ENCODE measurements around the gene ALDH3A1. TPM values are rescaled to one million over a fixed set of nuclear protein-coding genes. Genes with fewer than 3 reads are reported as not detected.

Gene ALDH3A1
- total RNA-seq, 2 donors from 2014 or later = 3.7 to 6.6 TPM

GRCh38 chr17:19752216-19753050, 4.3 kb upstream of the ALDH3A1 start:
- H3K36me3 ChIP-seq = no peaks in the 10 kb centered on the region
- TF ChIP-seq CTCF (IDR thresholded peaks at IDR 0.05) = no peak
- no peak overlapping the region for H3K4me3 ChIP-seq
- no peaks in the 10 kb centered on the region for H3K9me3 ChIP-seq
- H3K9ac ChIP-seq (ENCODE audit: low read depth in 2 of 2, low read length in 2 of 2) = no peak overlapping the region
- intact Hi-C loops (cut with DNase I) = loop anchor here (10.0 kb wide), 1 partner anchor 98 kb away; no protein-coding TSS in a partner anchor
- DNase-seq = no peak
- H3K4me1 ChIP-seq = no peaks in the 10 kb centered on the region
- H3K27me3 ChIP-seq = no peaks in the 10 kb centered on the region
- peak overlapping the region; percentile 4 for H3K27ac ChIP-seq

GRCh38 chr17:19750835-19751234, 2.7 kb upstream of the ALDH3A1 start:
- DNase-seq = no peak
- H3K36me3 ChIP-seq = no peaks in the 10 kb centered on the region
- H3K4me3 ChIP-seq = no peak overlapping the region
- H3K4me1 ChIP-seq = no peaks in the 10 kb centered on the region
- intact Hi-C loops (cut with DNase I) = loop anchor here (10.0 kb wide), 1 partner anchor 96 kb away; no protein-coding TSS in a partner anchor
- TF ChIP-seq CTCF (IDR thresholded peaks at IDR 0.05) = no peak
- H3K9me3 ChIP-seq = no peaks in the 10 kb centered on the region
- no peak overlapping the region for H3K27ac ChIP-seq
- H3K27me3 ChIP-seq = no peaks in the 10 kb centered on the region
- H3K9ac ChIP-seq (ENCODE audit: low read depth in 2 of 2, low read length in 2 of 2) = no peak overlapping the region

GRCh38 chr17:19750020-19750572, 2.0 kb upstream of the ALDH3A1 start:
- Histone ChIP-seq H3K27me3 (no peaks in the 10 kb centered on the region), H3K4me3 (no peak overlapping the region), H3K27ac (no peak overlapping the region), H3K9me3 (no peaks in the 10 kb centered on the region), H3K4me1 (peaks cover 2% of the 10 kb centered on the region), H3K36me3 (no peaks in the 10 kb centered on the region), H3K9ac (ENCODE audit: low read depth in 2 of 2, low read length in 2 of 2) (no peak overlapping the region)
- intact Hi-C loops (cut with DNase I) = loop anchor here (10.0 kb wide), 1 partner anchor 95 kb away; no protein-coding TSS in a partner anchor
- no peak for TF ChIP-seq CTCF (IDR thresholded peaks at IDR 0.05)
- no peak for DNase-seq

- Histone ChIP-seq H3K4me1 (peaks cover 3% of the 10 kb centered on the region), H3K9me3 (no peaks in the 10 kb centered on the region), H3K27me3 (no peaks in the 10 kb centered on the region), H3K36me3 (no peaks in the 10 kb centered on the region), H3K4me3 (no peak overlapping the region), H3K27ac (no peak overlapping the region), H3K9ac (ENCODE audit: low read depth in 2 of 2, low read length in 2 of 2) (peak overlapping the region in 1 of 2 donors; percentile 59)
- TF ChIP-seq CTCF (IDR thresholded peaks at IDR 0.05) = no peak
- DNase-seq = no peak
- intact Hi-C loops (cut with DNase I) = loop anchor here (10.0 kb wide), 1 partner anchor 74 kb away; no protein-coding TSS in a partner anchor
Observed at GRCh38 chr17:19748807-19749193, 702 bp upstream of the ALDH3A1 start.

GRCh38 chr17:19747159-19747719, 859 bp downstream of the ALDH3A1 start:
- H3K9ac ChIP-seq (ENCODE audit: low read depth in 2 of 2, low read length in 2 of 2) = peak overlapping the region in 1 of 2 donors; percentile 59
- TF ChIP-seq CTCF (IDR thresholded peaks at IDR 0.05) = no peak
- intact Hi-C loops (cut with DNase I) = loop anchor here (10.0 kb wide), 1 partner anchor 72 kb away; no protein-coding TSS in a partner anchor
- DNase-seq = no peak
- no peaks in the 10 kb centered on the region for H3K36me3 ChIP-seq
- no peak overlapping the region for H3K4me3 ChIP-seq
- peaks cover 3% of the 10 kb centered on the region for H3K4me1 ChIP-seq
- no peaks in the 10 kb centered on the region for H3K27me3 ChIP-seq
- no peaks in the 10 kb centered on the region for H3K9me3 ChIP-seq
- H3K27ac ChIP-seq = no peak overlapping the region

Measured in colonic mucosa (tissue), 4 donors.